Measurements from ENCODE around the gene PLA2G6.
"Not testable (repeated sequence)": the region's sequence is repeated elsewhere in the genome, so short reads cannot be mapped to it uniquely, and the experiment has no call there.

The PLA2G6 gene

GRCh38 chr22:38129021-38129420 lies 52.6 kb downstream of the PLA2G6 start:
- DNase-seq, result no peak

GRCh38 chr22:38127869-38128268 lies 53.8 kb downstream of the PLA2G6 start:
- DNase-seq, result no peak

GRCh38 chr22:38126928-38127668 lies 54.5 kb downstream of the PLA2G6 start:
- no peak for DNase-seq

- peak; percentile 73 for DNase-seq
Observed at GRCh38 chr22:38125751-38126201, 55.9 kb downstream of the PLA2G6 start.

GRCh38 chr22:38125038-38125610 lies 56.5 kb downstream of the PLA2G6 start:
- no peak for DNase-seq

- DNase-seq, result no peak
Observed at GRCh38 chr22:38124236-38124974, 57.2 kb downstream of the PLA2G6 start.

GRCh38 chr22:38122616-38123015 lies 59.0 kb downstream of the PLA2G6 start:
- no peak for DNase-seq

GRCh38 chr22:38120359-38121110 lies 61.1 kb downstream of the PLA2G6 start:
- DNase-seq, result no peak

- DNase-seq, result not testable (repeated sequence)
Observed at GRCh38 chr22:38118747-38119146, 62.9 kb downstream of the PLA2G6 start.

GRCh38 chr22:38118182-38118581 lies 63.4 kb downstream of the PLA2G6 start:
- no peak for DNase-seq

- not testable (repeated sequence) for DNase-seq
Observed at GRCh38 chr22:38117556-38117955, 64.1 kb downstream of the PLA2G6 start.

GRCh38 chr22:38115423-38116205 lies 66.0 kb downstream of the PLA2G6 start:
- peak; percentile 25 for DNase-seq

- DNase-seq, result no peak
Observed at GRCh38 chr22:38114484-38115398, 66.9 kb downstream of the PLA2G6 start.

- no peak for DNase-seq
Observed at GRCh38 chr22:38112381-38112780, 69.2 kb downstream of the PLA2G6 start.

- DNase-seq, result no peak
Observed at GRCh38 chr22:38111925-38112355, 69.7 kb downstream of the PLA2G6 start.

GRCh38 chr22:38110863-38111852 lies 70.5 kb downstream of the PLA2G6 start:
- DNase-seq, result no peak

- DNase-seq, result no peak
Observed at GRCh38 chr22:38110008-38110862, 71.4 kb downstream of the PLA2G6 start, which contains the start of gene BAIAP2L2. TSS of gene BAIAP2L2 (minus strand) at chr22:38110684. CDS start at chr22:38110525, 159 bp downstream.

GRCh38 chr22:38109371-38110001 lies 72.1 kb downstream of the PLA2G6 start:
- no peak for DNase-seq
